HCT116 (cell line): ENCODE measurements around the gene SUMO1.
"Not testable (repeated sequence)": the region's sequence is repeated elsewhere in the genome, so short reads cannot be mapped to it uniquely, and the experiment has no call there.

Experiments used
- ATF3 ChIP-seq: IDR thresholded peaks from 2 replicates; pipeline ENCODE4 v1.6.1; 2012
- CTCF ChIP-seq, 3 experiments: fragments of 200-600 bp in 1 of 3; sonication (generic) in 1 of 3; IDR thresholded peaks in 2 of 3; conservative IDR thresholded peaks in 1 of 3; 2 replicates each; pipeline ENCODE4 v1.5.1; 2012 to 2017; ENCODE audit warnings: low read depth in 2 of 3, low read length in 2 of 3, antibody characterized with exemption in 1 of 3, borderline replicate concordance in 1 of 3, control low read depth in 1 of 3, mild to moderate bottlenecking in 1 of 3, mixed read lengths in 1 of 3, mixed run types in 1 of 3, moderate library complexity in 1 of 3; ENCODE audit not compliant: insufficient read depth in 1 of 3
- EGR1 ChIP-seq: IDR thresholded peaks from 2 replicates; pipeline ENCODE4 v1.6.1; 2012; ENCODE audit warnings: low read depth
- EZH2 ChIP-seq: fragments of 200-600 bp; sonication (generic); IDR thresholded peaks from 2 replicates; pipeline ENCODE4 v1.6.1; 2017; ENCODE audit warnings: antibody characterized with exemption, mixed run types
- EZH2phosphoT487 ChIP-seq: fragments of 200-600 bp; IDR thresholded peaks from 2 replicates; pipeline ENCODE4 v1.6.1; 2018; ENCODE audit warnings: antibody characterized with exemption, borderline replicate concordance
- JUND ChIP-seq: IDR thresholded peaks from 2 replicates; pipeline ENCODE4 v1.6.1; 2012
- MAX ChIP-seq: IDR thresholded peaks from 2 replicates; pipeline ENCODE4 v1.6.1; 2012
- POLR2A ChIP-seq: IDR thresholded peaks from 2 replicates; pipeline ENCODE4 v1.7.0; 2011; ENCODE audit warnings: borderline replicate concordance; ENCODE audit not compliant: insufficient read depth, insufficient read length; ENCODE audit errors: extremely low read depth
- POLR2AphosphoS5 ChIP-seq: IDR thresholded peaks from 2 replicates; pipeline ENCODE4 v1.6.1; 2011; ENCODE audit warnings: mild to moderate bottlenecking, low read depth, low read length, moderate library complexity
- RAD21 ChIP-seq: IDR thresholded peaks from 2 replicates; pipeline ENCODE4 v1.6.1; 2012; ENCODE audit warnings: low read depth, mild to moderate bottlenecking
- SP1 ChIP-seq: IDR thresholded peaks from 2 replicates; pipeline ENCODE4 v1.6.1; 2012; ENCODE audit warnings: low read depth
- SRF ChIP-seq: IDR thresholded peaks from 2 replicates; pipeline ENCODE4 v1.6.1; 2012; ENCODE audit warnings: low read depth
- YY1 ChIP-seq: IDR thresholded peaks from 2 replicates; pipeline ENCODE4 v1.6.1; 2011; ENCODE audit warnings: low read length, low read depth, moderate library complexity, mild to moderate bottlenecking; ENCODE audit not compliant: insufficient replicate concordance; ENCODE audit errors: extremely low read depth
- ZNF274 ChIP-seq: fragments of 200-500 bp; sonication (Bioruptor generic); IDR thresholded peaks from 2 replicates; pipeline ENCODE4 v1.6.1; 2014; ENCODE audit warnings: mild to moderate bottlenecking, low read depth, low read length, inconsistent platforms

- TF ChIP-seq EZH2phosphoT487; CTCF (IDR thresholded peaks at IDR 0.05 in 2 of 3, conservative IDR thresholded peaks at IDR 0.05 in 1 of 3; ENCODE audit: borderline replicate concordance in 1 of 3, insufficient read depth in 1 of 3, low read depth in 2 of 3, low read length in 2 of 3); SRF; SP1; POLR2A; ATF3; EGR1; EZH2; POLR2AphosphoS5; YY1; MAX; JUND; RAD21; ZNF274: not testable (repeated sequence)
These were observed 37.8 kb upstream of the SUMO1 start for GRCh38 chr2:202276078-202276720.
